IPS DF 4.7 (cell line): ENCODE measurements around the gene SYT13.

Source experiments
- DNase-seq: peaks from one replicate; pipeline ENCODE4 v3.0.0-alpha.2; 2013; ENCODE audit warnings: low spot score; ENCODE audit errors: extremely low read depth

The SYT13 gene

GRCh38 chr11:45275828-45276227 is 10.3 kb downstream of the SYT13 start:
- no peak for DNase-seq

GRCh38 chr11:45274206-45274605 is 11.9 kb downstream of the SYT13 start:
- no peak for DNase-seq

- no peak for DNase-seq
These were observed 12.6 kb downstream of the SYT13 start for GRCh38 chr11:45273509-45273908.

GRCh38 chr11:45272701-45273100 is 13.4 kb downstream of the SYT13 start:
- no peak for DNase-seq

- DNase-seq: no peak
These were observed 15.0 kb downstream of the SYT13 start for GRCh38 chr11:45270946-45271716.

- no peak for DNase-seq
These were observed 16.5 kb downstream of the SYT13 start for GRCh38 chr11:45269678-45270077.

GRCh38 chr11:45267652-45268299 is 18.4 kb downstream of the SYT13 start:
- no peak for DNase-seq

- no peak for DNase-seq
These were observed 19.1 kb downstream of the SYT13 start for GRCh38 chr11:45267052-45267451.

GRCh38 chr11:45266676-45267020 is 19.5 kb downstream of the SYT13 start:
- no peak for DNase-seq

- no peak for DNase-seq
These were observed 20.0 kb downstream of the SYT13 start for GRCh38 chr11:45265969-45266675.

- no peak for DNase-seq
These were observed 21.2 kb downstream of the SYT13 start for GRCh38 chr11:45264839-45265515.

GRCh38 chr11:45263773-45264172 is 22.4 kb downstream of the SYT13 start:
- DNase-seq: no peak

GRCh38 chr11:45262900-45263299 is 23.2 kb downstream of the SYT13 start:
- no peak for DNase-seq

GRCh38 chr11:45260071-45260470 is 26.1 kb downstream of the SYT13 start:
- no peak for DNase-seq

- DNase-seq: no peak
These were observed 26.5 kb downstream of the SYT13 start for GRCh38 chr11:45259592-45259991.

- no peak for DNase-seq
These were observed 27.1 kb downstream of the SYT13 start for GRCh38 chr11:45258982-45259530.

GRCh38 chr11:45254070-45254469 is 32.1 kb downstream of the SYT13 start:
- DNase-seq: no peak

GRCh38 chr11:45253640-45254039 is 32.5 kb downstream of the SYT13 start:
- DNase-seq: no peak

GRCh38 chr11:45252877-45253276 is 33.3 kb downstream of the SYT13 start:
- no peak for DNase-seq

- DNase-seq: peak; percentile 56
These were observed 33.8 kb downstream of the SYT13 start for GRCh38 chr11:45252134-45252856.
